Adrenal gland (tissue), 12 donors: ENCODE measurements around the gene SLC30A7. TPM values are rescaled to one million over a fixed set of nuclear protein-coding genes. Genes with fewer than 3 reads are reported as not detected.

ENCODE experiments used
- DNase-seq, 7 donors: peaks; one replicate each; pipeline ENCODE4 v3.0.0-alpha.2; 2019 to 2020
- H3K27ac ChIP-seq, 5 donors: fragments of 200-600 bp; sonication (generic) in 4 of 5; 1 replicate in 3 of 5; 2 replicates in 2 of 5; pipeline versions ENCODE4 v1.5.1 to v1.8.0; 2016 to 2020; ENCODE audit warnings: mild to moderate bottlenecking in 1 of 5
- H3K27me3 ChIP-seq: fragments of 200-600 bp; 2 replicates; pipeline ENCODE4 v1.8.0; 2021
- H3K36me3 ChIP-seq, 2 donors: fragments of 200-600 bp; replicated peaks in 1 of 2; 1 replicate in 1 of 2; 2 replicates in 1 of 2; pipeline versions ENCODE4 v1.5.1 to v1.8.0; 2018 to 2022
- H3K4me1 ChIP-seq, 2 donors: fragments of 200-600 bp; replicated peaks in 1 of 2; 1 replicate in 1 of 2; 2 replicates in 1 of 2; pipeline versions ENCODE4 v1.5.1 to v1.8.0; 2018 to 2021
- H3K4me3 ChIP-seq, 4 donors: fragments of 200-600 bp; sonication (generic) in 3 of 4; one replicate each; pipeline ENCODE4 v1.5.1; 2016 to 2018
- H3K9me3 ChIP-seq, 3 donors: fragments of 200-600 bp; sonication (generic) in 1 of 3; replicated peaks in 1 of 3; 1 replicate in 2 of 3; 2 replicates in 1 of 3; pipeline versions ENCODE4 v1.5.1 to v1.8.0; 2016 to 2021
- CTCF ChIP-seq, 6 experiments: fragments of 450-650 bp in 4 of 6; fragments of 200-600 bp in 2 of 6; sonication (generic) in 1 of 6; IDR thresholded peaks; 1 replicate in 5 of 6; 2 replicates in 1 of 6; pipeline versions ENCODE4 v1.5.1 to v1.8.0; 2016 to 2021; ENCODE audit warnings: antibody characterized with exemption in 6 of 6, mild to moderate bottlenecking in 2 of 6, moderate library complexity in 1 of 6
- POLR2A ChIP-seq, 2 donors: fragments of 450-650 bp; IDR thresholded peaks; one replicate each; pipeline ENCODE4 v1.6.1; 2017; ENCODE audit warnings: antibody characterized with exemption in 2 of 2, mild to moderate bottlenecking in 2 of 2, moderate library complexity in 1 of 2
- WGBS, 4 donors: extraction: QIAGEN DNeasy Blood & Tissue Kit in 2 of 4; methylation state at CpG; one replicate each; pipeline versions ENCODE4 v1.1.5 to v1.1.7; 2013 to 2017; 5-methylcytosine and 5-hydroxymethylcytosine counted together
- intact Hi-C, 2 donors: fragments of 100-400 bp; cut with DNase I; formaldehyde crosslinking; loops; one replicate each; pipeline versions ENCODE4 v1.14.1 to v1.15.0; 2022 to 2023
- polyA plus RNA-seq, 3 donors: library from polyadenylated mRNA; stranded (reverse); fragments of 200-250 nt in 2 of 3; fragments of 350-450 nt in 1 of 3; fragmentation: Illumina TruSeq in 1 of 3; extraction: RNeasy Lipid Tissue Mini Kit (QIAGEN cat#74804) in 1 of 3; gene quantifications; one replicate each; pipeline ENCODE4 v1.2.3, GENCODE V29; 2013 to 2014
- total RNA-seq, 9 donors: library from RNA; depleted of rRNA in 4 of 9; stranded (reverse); fragments of >200 nt in 4 of 9; fragments of 120-200 nt in 1 of 9; fragmentation: NEBNext Ultra II Directional in 1 of 9; extraction: Animal tissue kit (Norgen Biotek cat#: 25700) in 1 of 9; gene quantifications; one replicate each; pipeline versions ENCODE4 v1.1.0 to v1.2.4, GENCODE V29; 2013 to 2023
- donor health status: healthy with polysubstance abuse.
- donor health status: Bipolar disorder and iron deficiency.
- donor health status: DM: yes; HTN: yes; CAD: no.
- donor health status: DM: no; HTN: no; CAD: no.
- donor health status: DM: no; HTN: no; CAD: no.
- donor health status: DM: yes; HTN: yes; CAD: no.

Gene SLC30A7
- total and polyA plus RNA-seq, 12 donors = 3.1 to 79.8 (median 30.5) TPM

GRCh38 chr1:100969327-100969726, 73.4 kb downstream of the SLC30A7 start:
- H3K36me3 ChIP-seq = peaks cover 0 to 11% of the 10 kb centered on the region in 2 donors
- H3K27me3 ChIP-seq = no peaks in the 10 kb centered on the region
- H3K4me1 ChIP-seq = no peaks in the 10 kb centered on the region
- no peak for TF ChIP-seq POLR2A (IDR thresholded peaks at IDR 0.05)
- no peak for TF ChIP-seq CTCF (IDR thresholded peaks at IDR 0.05)
- WGBS, 4 donors = 64 to 88% (median 85%) methylated on average over 2 of the region's 2 CpGs
- intact Hi-C loops = no loop called here
- H3K27ac ChIP-seq = no peak overlapping the region
- no peak for DNase-seq
- no peak overlapping the region for H3K4me3 ChIP-seq
- no peaks in the 10 kb centered on the region for H3K9me3 ChIP-seq

- intact Hi-C loops = no loop called here
- no peaks in the 10 kb centered on the region for H3K9me3 ChIP-seq
- H3K27ac ChIP-seq = no peak overlapping the region
- H3K36me3 ChIP-seq = peaks cover 0 to 8% of the 10 kb centered on the region in 2 donors
- WGBS, 4 donors = 96 to 100% (median 98%) methylated on average over 1 of the region's 1 CpG
- H3K4me1 ChIP-seq = no peaks in the 10 kb centered on the region
- DNase-seq = no peak
- H3K4me3 ChIP-seq = no peak overlapping the region
- H3K27me3 ChIP-seq = no peaks in the 10 kb centered on the region
- TF ChIP-seq POLR2A (IDR thresholded peaks at IDR 0.05) (no peak), CTCF (IDR thresholded peaks at IDR 0.05) (no peak)
Measured at GRCh38 chr1:100971021-100971420, 75.1 kb downstream of the SLC30A7 start.

- no peaks in the 10 kb centered on the region for H3K36me3 ChIP-seq
- H3K4me3 ChIP-seq = no peak overlapping the region
- TF ChIP-seq POLR2A (IDR thresholded peaks at IDR 0.05) (no peak), CTCF (IDR thresholded peaks at IDR 0.05) (no peak)
- H3K27ac ChIP-seq = no peak overlapping the region
- no peaks in the 10 kb centered on the region for H3K27me3 ChIP-seq
- DNase-seq = no peak
- WGBS, 4 donors = 66 to 81% (median 75%) methylated on average over 1 of the region's 1 CpG
- no peaks in the 10 kb centered on the region for H3K9me3 ChIP-seq
- intact Hi-C loops = no loop called here
- no peaks in the 10 kb centered on the region for H3K4me1 ChIP-seq
Measured at GRCh38 chr1:100972185-100972584, 76.3 kb downstream of the SLC30A7 start.

- no peak for DNase-seq
- 83 to 95% (median 89%) methylated on average over 1 of the region's 1 CpG for WGBS, 4 donors
- Histone ChIP-seq H3K4me3 (no peak overlapping the region), H3K9me3 (no peaks in the 10 kb centered on the region), H3K27me3 (no peaks in the 10 kb centered on the region), H3K27ac (no peak overlapping the region), H3K4me1 (no peaks in the 10 kb centered on the region), H3K36me3 (no peaks in the 10 kb centered on the region)
- TF ChIP-seq CTCF (IDR thresholded peaks at IDR 0.05) = no peak
- TF ChIP-seq POLR2A (IDR thresholded peaks at IDR 0.05) = no peak
- intact Hi-C loops = no loop called here
Measured at GRCh38 chr1:100976936-100977335, 81.0 kb downstream of the SLC30A7 start.
